Natural killer cell (primary cell): ENCODE results near the gene MAG. TPM values are rescaled to one million over a fixed set of nuclear protein-coding genes. Genes with fewer than 3 reads are reported as not detected.

Source experiments
- ATAC-seq, 3 donors: fragments of 150-1000 bp in 2 of 3; fragments of 200-7000 bp in 1 of 3; cut with Tn5 transposase; 1 replicate in 1 of 3; 2 replicates in 2 of 3; pipeline ENCODE4 v1.10.0; 2021; ENCODE audit warnings: mild to moderate bottlenecking in 2 of 3, moderate library complexity in 2 of 3
- DNase-seq, 2 donors: peaks; one replicate each; pipeline versions ENCODE4 v3.0.0 to v3.0.0-alpha.2; 2013 to 2021; ENCODE audit warnings: mixed read lengths in 1 of 2
- H3K27ac ChIP-seq: one replicate; pipeline ENCODE4 v1.5.1; 2013; ENCODE audit warnings: mild to moderate bottlenecking, low read length
- H3K27me3 ChIP-seq: one replicate; pipeline ENCODE4 v1.6.1; 2013; ENCODE audit warnings: low read length; ENCODE audit not compliant: control insufficient read depth, insufficient read depth
- H3K36me3 ChIP-seq: one replicate; pipeline ENCODE4 v1.6.1; 2013; ENCODE audit warnings: low read length; ENCODE audit not compliant: control insufficient read depth, insufficient read depth
- H3K4me1 ChIP-seq: one replicate; pipeline ENCODE4 v1.6.1; 2013; ENCODE audit warnings: low read length; ENCODE audit not compliant: control insufficient read depth, insufficient read depth
- H3K4me3 ChIP-seq: one replicate; pipeline ENCODE4 v1.5.1; 2013; ENCODE audit warnings: low read length
- H3K9me3 ChIP-seq: one replicate; pipeline ENCODE4 v1.6.1; 2013; ENCODE audit warnings: low read length; ENCODE audit not compliant: control insufficient read depth, insufficient read depth
- H3K27ac Mint-ChIP-seq, 2 donors: one replicate each; pipeline ENCODE4 v1.8.0; 2022; ENCODE audit warnings: mild to moderate bottlenecking in 2 of 2, mixed read lengths in 2 of 2, moderate library complexity in 1 of 2
- H3K27me3 Mint-ChIP-seq, 2 donors: one replicate each; pipeline ENCODE4 v1.8.0; 2022; ENCODE audit warnings: low read depth in 2 of 2, mixed read lengths in 2 of 2
- H3K36me3 Mint-ChIP-seq: one replicate; pipeline ENCODE4 v1.8.0; 2022; ENCODE audit warnings: mixed read lengths
- H3K4me1 Mint-ChIP-seq, 2 donors: one replicate each; pipeline ENCODE4 v1.8.0; 2022; ENCODE audit warnings: mixed read lengths in 2 of 2
- H3K4me3 Mint-ChIP-seq: one replicate; pipeline ENCODE4 v1.8.0; 2022; ENCODE audit warnings: mild to moderate bottlenecking, moderate library complexity, mixed read lengths
- H3K9me3 Mint-ChIP-seq, 2 donors: one replicate each; pipeline ENCODE4 v1.8.0; 2022; ENCODE audit warnings: mixed read lengths in 2 of 2
- WGBS: methylation state at CpG from one replicate; pipeline ENCODE4 v1.1.7; 2013; ENCODE audit warnings: missing lambda C conversion rate; ENCODE audit not compliant: insufficient coverage; 5-methylcytosine and 5-hydroxymethylcytosine counted together
- intact Hi-C: fragments of 100-400 bp; cut with micrococcal nuclease; formaldehyde crosslinking; loops from one replicate; pipeline ENCODE4 v1.14.2; 2022
- total RNA-seq, 4 donors: library from RNA; stranded (reverse); fragments of 120-200 nt in 1 of 4; gene quantifications; one replicate each; pipeline versions ENCODE4 v1.2.3 to v1.2.4, GENCODE V29; 2013 to 2022
- TF ChIP-seq, protein P1 (sequence below): fragments of 200-600 bp; IDR thresholded peaks from one replicate; pipeline ENCODE4 v1.8.0; 2022; ENCODE audit warnings: antibody characterized with exemption

MAG gene
- total RNA-seq, 3 donors from 2014 or later (not counting 1 experiment from before 2014, with no cell fraction given), result not detected

DNA sequence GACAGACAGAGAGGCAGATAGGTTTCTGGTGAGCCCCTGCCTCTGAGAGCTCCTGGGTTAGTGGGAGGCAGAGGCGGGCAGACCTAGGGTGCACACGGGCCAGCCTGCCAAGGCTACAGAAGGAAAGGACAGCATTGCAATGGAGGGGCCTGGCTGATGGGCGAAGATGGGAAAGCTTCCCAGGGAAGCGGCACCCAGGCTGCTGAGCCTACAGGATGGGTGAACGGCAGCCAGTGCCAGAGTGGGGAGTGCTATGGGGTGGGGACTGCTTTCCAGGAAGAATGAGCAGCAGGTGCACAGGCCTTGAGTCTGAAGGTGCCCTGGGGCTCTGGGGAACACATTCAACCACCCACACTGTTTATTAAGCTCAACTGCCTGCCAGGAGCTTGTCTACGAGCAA is 702 bp upstream of the MAG start:
- Mint-ChIP-seq H3K27me3 (no peaks in the 10 kb centered on the region), H3K27ac (no peak overlapping the region)
- H3K4me3 ChIP-seq, result no peak overlapping the region

DNA sequence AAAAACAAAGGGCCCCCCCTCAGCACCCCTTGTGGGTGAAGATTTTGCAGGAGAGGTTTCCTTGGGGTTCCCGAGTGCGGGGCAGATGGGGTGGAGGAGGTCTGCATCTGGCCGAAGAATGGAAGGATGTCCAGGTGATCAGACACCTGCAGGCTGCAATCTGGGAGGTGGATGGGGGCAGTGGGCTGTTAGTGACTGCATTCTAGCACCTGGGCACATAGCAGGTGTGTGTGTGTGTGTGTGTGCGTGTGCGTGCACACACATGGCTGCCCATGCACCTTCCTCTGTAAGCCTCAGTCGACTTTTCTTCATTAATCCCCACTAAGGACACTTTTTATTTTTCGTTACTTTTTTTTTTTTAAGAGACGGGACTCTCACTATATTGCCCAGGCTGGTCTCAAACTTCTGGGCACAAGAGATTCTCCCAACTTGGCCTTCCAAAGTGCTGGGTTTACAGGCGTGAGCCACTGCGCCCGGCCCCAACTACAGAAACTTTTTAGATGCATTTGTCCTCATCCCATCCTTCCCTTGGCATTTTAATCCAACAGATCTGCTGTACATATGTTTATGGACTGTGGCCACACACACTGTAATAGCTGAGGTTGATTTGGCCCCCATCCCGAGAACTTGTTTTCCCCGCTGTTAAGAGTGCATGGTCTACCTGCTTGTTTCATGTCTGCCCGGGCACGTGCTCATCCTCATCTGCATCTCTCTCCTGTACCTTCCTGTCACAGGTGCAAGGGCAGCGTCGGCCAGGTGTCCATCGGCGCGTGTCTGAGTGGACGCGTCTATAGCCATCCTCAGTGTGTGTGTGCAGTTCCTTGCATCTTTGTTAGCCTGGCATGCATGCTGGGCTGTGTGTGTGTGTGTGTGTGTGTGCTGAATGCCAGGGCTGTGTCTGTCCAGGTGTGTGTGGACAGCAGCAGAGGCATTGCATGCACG is 731 bp downstream of the MAG start:
- Mint-ChIP-seq H3K4me1 (peaks cover 0 to 5% of the 10 kb centered on the region in 2 donors), H3K4me3 (no peak overlapping the region), H3K36me3 (no peaks in the 10 kb centered on the region), H3K27me3 (no peaks in the 10 kb centered on the region), H3K9me3 (no peaks in the 10 kb centered on the region), H3K27ac (no peak overlapping the region)
- WGBS, result 82% methylated on average over 21 of the region's 23 CpGs
- H3K4me1 ChIP-seq, result peaks cover 19% of the 10 kb centered on the region
- intact Hi-C loops, result no loop called here
- H3K9me3 ChIP-seq, result no peaks in the 10 kb centered on the region
- no peaks in the 10 kb centered on the region for H3K27me3 ChIP-seq
- ATAC-seq (no peak), DNase-seq (no peak)
- TF ChIP-seq, protein P1, sequence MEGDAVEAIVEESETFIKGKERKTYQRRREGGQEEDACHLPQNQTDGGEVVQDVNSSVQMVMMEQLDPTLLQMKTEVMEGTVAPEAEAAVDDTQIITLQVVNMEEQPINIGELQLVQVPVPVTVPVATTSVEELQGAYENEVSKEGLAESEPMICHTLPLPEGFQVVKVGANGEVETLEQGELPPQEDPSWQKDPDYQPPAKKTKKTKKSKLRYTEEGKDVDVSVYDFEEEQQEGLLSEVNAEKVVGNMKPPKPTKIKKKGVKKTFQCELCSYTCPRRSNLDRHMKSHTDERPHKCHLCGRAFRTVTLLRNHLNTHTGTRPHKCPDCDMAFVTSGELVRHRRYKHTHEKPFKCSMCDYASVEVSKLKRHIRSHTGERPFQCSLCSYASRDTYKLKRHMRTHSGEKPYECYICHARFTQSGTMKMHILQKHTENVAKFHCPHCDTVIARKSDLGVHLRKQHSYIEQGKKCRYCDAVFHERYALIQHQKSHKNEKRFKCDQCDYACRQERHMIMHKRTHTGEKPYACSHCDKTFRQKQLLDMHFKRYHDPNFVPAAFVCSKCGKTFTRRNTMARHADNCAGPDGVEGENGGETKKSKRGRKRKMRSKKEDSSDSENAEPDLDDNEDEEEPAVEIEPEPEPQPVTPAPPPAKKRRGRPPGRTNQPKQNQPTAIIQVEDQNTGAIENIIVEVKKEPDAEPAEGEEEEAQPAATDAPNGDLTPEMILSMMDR, result no peak
- no peak overlapping the region for H3K4me3 ChIP-seq
- no peak overlapping the region for H3K27ac ChIP-seq
- H3K36me3 ChIP-seq, result no peaks in the 10 kb centered on the region

More for the DNA sequence above, 702 bp upstream of the MAG start:
- Histone ChIP-seq H3K27ac (no peak overlapping the region), H3K9me3 (no peaks in the 10 kb centered on the region), H3K36me3 (no peaks in the 10 kb centered on the region), H3K4me1 (peaks cover 11% of the 10 kb centered on the region), H3K27me3 (no peaks in the 10 kb centered on the region)
- ATAC-seq, result no peak
- peaks cover 0 to 5% of the 10 kb centered on the region in 2 donors for H3K4me1 Mint-ChIP-seq
- DNase-seq, result no peak
- TF ChIP-seq, protein P1, result no peak
- no peaks in the 10 kb centered on the region for H3K36me3 Mint-ChIP-seq
- H3K9me3 Mint-ChIP-seq, result no peaks in the 10 kb centered on the region
- WGBS, result 86% methylated on average over 6 of the region's 6 CpGs
- intact Hi-C loops, result no loop called here
- no peak overlapping the region for H3K4me3 Mint-ChIP-seq

DNA sequence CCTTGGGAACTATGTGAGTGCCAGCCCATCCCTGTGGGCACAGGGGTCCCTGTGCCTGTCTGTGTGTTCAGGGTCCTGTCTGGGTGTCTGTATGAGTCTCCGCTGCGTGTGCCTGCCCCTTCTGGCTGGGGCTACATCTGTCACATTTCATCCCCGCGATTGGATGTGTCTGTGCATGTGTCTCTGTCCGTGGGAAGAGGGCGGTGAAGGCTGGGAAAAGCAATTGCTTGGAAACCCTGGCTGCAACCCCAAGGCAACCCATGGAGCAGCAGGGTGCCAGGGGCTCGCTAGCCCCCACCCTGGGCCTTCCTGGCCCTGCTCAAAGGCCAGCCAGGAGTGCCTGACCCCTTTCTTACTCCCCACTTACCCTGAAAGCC is 1.4 kb downstream of the MAG start:
- peaks cover 0 to 5% of the 10 kb centered on the region in 2 donors for H3K4me1 Mint-ChIP-seq
- WGBS, result 92% methylated on average over 7 of the region's 7 CpGs
- no peaks in the 10 kb centered on the region for H3K27me3 ChIP-seq
- no peaks in the 10 kb centered on the region for H3K9me3 Mint-ChIP-seq
- no peak overlapping the region for H3K27ac Mint-ChIP-seq
- no peaks in the 10 kb centered on the region for H3K36me3 ChIP-seq
- peaks cover 19% of the 10 kb centered on the region for H3K4me1 ChIP-seq
- no peaks in the 10 kb centered on the region for H3K9me3 ChIP-seq
- no peak overlapping the region for H3K27ac ChIP-seq
- intact Hi-C loops, result no loop called here
- H3K27me3 Mint-ChIP-seq, result no peaks in the 10 kb centered on the region
- ATAC-seq (no peak), DNase-seq (no peak)
- TF ChIP-seq, protein P1, result no peak
- no peaks in the 10 kb centered on the region for H3K36me3 Mint-ChIP-seq
- H3K4me3 Mint-ChIP-seq, result no peak overlapping the region
- H3K4me3 ChIP-seq, result no peak overlapping the region
